IMR-90 (cell line): ENCODE measurements around the gene NALCN.

Source experiments
- POLR2A ChIP-seq: IDR thresholded peaks from 2 replicates; pipeline ENCODE4 v1.6.1; 2012; ENCODE audit warnings: mild to moderate bottlenecking, low read depth, low read length
- TF ChIP-seq, protein P1 (sequence below): fragments of 150-350 bp; IDR thresholded peaks from 2 replicates; pipeline ENCODE4 v1.6.1; 2017; ENCODE audit warnings: mild to moderate bottlenecking, antibody characterized with exemption, low read length, low read depth
- TF ChIP-seq, protein P2 (sequence below): conservative IDR thresholded peaks from 2 replicates; pipeline ENCODE4 v1.5.1; 2012; ENCODE audit warnings: mild to moderate bottlenecking, low read depth, low read length, improper control_type of control experiment

DNA sequence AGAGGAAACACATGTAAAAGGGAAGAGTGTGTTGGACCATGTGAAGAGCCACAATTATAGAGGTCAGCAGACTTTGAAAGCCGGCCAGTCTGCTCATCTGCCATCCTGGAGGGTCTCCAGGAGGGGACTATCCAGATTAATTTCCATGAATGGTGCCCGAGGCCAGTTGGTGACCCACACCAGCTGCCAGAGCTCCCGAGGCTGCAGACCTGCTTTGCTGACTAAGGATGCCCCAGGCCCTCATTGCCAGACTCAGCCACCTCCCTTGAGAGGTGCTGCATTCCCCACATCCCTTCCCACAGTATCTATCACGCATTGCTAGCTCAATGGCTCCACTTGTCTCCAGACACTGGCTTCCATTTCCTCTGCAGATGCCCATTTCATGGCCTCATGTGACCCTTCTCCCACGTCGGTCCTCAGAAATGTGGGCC is 110.3 kb downstream of the NALCN start:
- no peak for TF ChIP-seq POLR2A
- TF ChIP-seq, protein P1, sequence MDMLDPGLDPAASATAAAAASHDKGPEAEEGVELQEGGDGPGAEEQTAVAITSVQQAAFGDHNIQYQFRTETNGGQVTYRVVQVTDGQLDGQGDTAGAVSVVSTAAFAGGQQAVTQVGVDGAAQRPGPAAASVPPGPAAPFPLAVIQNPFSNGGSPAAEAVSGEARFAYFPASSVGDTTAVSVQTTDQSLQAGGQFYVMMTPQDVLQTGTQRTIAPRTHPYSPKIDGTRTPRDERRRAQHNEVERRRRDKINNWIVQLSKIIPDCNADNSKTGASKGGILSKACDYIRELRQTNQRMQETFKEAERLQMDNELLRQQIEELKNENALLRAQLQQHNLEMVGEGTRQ = no peak
- TF ChIP-seq, protein P2, sequence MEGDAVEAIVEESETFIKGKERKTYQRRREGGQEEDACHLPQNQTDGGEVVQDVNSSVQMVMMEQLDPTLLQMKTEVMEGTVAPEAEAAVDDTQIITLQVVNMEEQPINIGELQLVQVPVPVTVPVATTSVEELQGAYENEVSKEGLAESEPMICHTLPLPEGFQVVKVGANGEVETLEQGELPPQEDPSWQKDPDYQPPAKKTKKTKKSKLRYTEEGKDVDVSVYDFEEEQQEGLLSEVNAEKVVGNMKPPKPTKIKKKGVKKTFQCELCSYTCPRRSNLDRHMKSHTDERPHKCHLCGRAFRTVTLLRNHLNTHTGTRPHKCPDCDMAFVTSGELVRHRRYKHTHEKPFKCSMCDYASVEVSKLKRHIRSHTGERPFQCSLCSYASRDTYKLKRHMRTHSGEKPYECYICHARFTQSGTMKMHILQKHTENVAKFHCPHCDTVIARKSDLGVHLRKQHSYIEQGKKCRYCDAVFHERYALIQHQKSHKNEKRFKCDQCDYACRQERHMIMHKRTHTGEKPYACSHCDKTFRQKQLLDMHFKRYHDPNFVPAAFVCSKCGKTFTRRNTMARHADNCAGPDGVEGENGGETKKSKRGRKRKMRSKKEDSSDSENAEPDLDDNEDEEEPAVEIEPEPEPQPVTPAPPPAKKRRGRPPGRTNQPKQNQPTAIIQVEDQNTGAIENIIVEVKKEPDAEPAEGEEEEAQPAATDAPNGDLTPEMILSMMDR = no peak
